Mucosa of rectum (tissue), 2 donors: ENCODE data around the gene DCDC2B.

Source experiments
- H3K27ac ChIP-seq, 2 donors: one replicate each; pipeline ENCODE4 v1.7.0; 2013; ENCODE audit warnings: inconsistent platforms in 2 of 2, low read depth in 2 of 2, low read length in 2 of 2
- H3K27me3 ChIP-seq, 2 donors: one replicate each; pipeline ENCODE4 v1.7.0; 2013; ENCODE audit warnings: low read length in 2 of 2; ENCODE audit not compliant: control insufficient read depth in 2 of 2, insufficient read depth in 2 of 2
- H3K36me3 ChIP-seq, 2 donors: one replicate each; pipeline ENCODE4 v1.7.0; 2013; ENCODE audit warnings: low read length in 2 of 2; ENCODE audit not compliant: control insufficient read depth in 2 of 2, insufficient read depth in 2 of 2
- H3K4me1 ChIP-seq, 2 donors: one replicate each; pipeline ENCODE4 v1.7.0; 2013; ENCODE audit warnings: low read length in 2 of 2, mild to moderate bottlenecking in 1 of 2; ENCODE audit not compliant: control insufficient read depth in 2 of 2, insufficient read depth in 2 of 2
- H3K4me3 ChIP-seq, 2 donors: one replicate each; pipeline ENCODE4 v1.7.0; 2013; ENCODE audit warnings: low read length in 2 of 2
- H3K9ac ChIP-seq, 2 donors: one replicate each; pipeline ENCODE4 v1.7.0; 2013; ENCODE audit warnings: low read length in 2 of 2, low read depth in 1 of 2, mild to moderate bottlenecking in 1 of 2
- H3K9me3 ChIP-seq, 2 donors: one replicate each; pipeline ENCODE4 v1.7.0; 2013; ENCODE audit warnings: low read length in 2 of 2; ENCODE audit not compliant: control insufficient read depth in 2 of 2
- donor health status: healthy.
- donor health status: Normal muscosa, but diverticular disease.

The DCDC2B gene

DNA sequence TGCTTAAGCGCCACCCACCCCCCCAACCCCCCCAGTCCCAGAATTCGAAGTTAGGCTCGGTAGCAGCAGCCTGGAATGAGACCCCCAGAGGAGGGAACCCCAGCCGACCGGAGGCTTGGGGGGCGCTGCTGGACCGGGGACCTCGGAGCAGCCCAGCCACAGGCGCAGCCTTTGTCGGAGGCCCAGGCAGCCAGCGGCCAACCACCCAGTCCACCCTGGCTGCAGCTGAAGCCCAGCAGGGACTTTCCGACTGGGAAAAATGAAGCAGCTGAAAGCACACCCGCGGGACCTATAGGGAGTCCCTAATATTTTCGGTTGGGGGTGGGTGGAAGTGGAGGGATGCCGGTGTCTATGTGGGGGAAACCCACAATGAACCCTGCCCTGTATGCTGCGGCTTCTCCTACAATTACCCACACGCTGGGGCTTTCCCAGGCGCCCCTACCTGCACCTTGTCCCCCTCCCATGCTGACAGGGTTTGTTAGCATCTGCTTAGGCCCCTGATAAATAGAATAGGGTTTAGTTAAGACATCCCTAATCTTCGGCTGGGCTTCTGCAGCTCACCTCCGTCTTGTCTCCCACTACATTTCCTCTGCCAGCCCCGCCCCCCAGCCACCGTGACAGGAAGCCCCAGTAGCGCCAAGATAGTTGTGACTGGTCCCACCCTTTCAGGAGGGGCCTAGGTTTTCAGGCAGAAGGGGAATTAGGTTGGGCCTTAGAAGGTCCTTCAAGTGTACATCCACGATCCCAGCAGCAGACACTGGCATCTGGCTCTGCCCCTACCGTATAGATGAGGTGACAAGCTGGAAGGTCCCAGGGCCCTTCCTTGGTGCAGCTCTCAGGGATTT lies 7.7 kb upstream of the DCDC2B start:
- Histone ChIP-seq H3K4me3 (peak overlapping the region; percentile 73 to 83), H3K9me3 (no peaks in the 10 kb centered on the region), H3K27ac (peak overlapping the region; percentile 70 to 79), H3K9ac (peak overlapping the region; percentile 41 to 44), H3K27me3 (no peaks in the 10 kb centered on the region), H3K36me3 (peaks cover 0 to 16% of the 10 kb centered on the region in 2 donors), H3K4me1 (peaks cover 21 to 24% of the 10 kb centered on the region in 2 donors)

DNA sequence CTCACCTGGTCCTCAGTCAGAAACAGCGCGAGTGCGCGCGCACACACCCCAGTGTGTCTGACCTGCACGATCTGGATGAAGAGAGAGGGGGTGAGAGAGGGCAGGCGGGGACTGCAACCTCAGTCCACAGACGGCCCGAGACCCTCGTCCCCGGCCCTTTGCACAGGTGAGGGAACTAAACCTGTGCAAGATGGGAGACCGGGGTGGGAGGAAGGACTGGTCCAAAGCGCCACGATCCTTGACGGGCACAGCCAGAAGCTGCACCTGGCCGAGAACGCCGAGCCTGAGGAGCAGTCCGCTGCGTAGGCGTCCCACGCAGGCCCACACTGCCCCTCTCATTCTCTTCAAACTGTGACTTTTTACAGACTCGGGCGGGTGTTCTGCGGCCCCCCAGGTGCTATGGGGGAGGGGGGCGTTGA lies 3.9 kb upstream of the DCDC2B start:
- Histone ChIP-seq H3K27me3 (no peaks in the 10 kb centered on the region), H3K4me1 (peaks cover 33 to 37% of the 10 kb centered on the region in 2 donors), H3K9ac (peak overlapping the region; percentile 41 to 86)

DNA sequence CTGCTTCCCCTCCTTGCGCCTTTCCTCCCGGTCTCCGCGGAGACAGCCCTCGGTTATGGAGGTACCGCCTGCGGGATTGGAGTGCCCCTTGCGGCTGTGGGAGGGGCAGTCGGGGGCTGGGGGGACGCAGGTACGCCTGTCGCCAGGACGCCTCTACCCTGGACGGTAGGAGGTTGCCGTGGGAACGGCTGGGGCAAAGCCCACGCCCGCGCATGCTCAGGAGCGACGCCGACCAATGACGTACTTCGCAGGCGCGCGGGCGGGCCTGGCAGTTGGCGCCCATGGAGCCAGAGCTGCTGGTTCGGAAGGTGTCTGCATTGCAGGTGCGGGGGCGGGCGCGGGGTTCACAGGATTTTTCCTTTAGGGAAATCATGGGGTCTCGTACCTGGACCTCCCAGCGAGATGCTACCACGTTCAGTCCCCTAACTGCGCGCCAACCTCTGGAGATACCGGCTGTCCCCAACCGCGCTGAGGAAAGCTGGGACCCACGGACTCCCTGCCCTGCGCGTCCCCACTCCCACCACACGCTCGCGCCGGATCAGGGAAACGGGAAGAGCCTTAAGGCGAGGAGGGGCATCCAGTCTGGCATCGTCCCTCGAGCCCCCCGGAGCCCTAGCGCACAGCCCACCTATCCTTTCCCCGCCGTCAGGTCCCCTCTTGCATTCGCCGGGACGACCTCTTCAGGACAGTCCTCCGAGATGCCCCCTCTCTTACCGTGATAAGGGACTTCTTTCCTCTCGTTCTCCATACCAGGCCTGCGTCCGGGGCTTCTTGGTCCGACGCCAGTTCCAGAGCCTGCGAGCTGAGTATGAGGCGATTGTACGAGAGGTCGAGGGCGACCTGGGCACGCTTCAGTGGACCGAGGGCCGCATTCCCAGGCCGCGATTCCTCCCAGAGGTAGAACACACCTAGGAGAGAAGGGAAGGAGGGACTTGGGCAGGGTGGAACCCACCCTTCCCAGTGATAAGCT lies 3.2 kb upstream of the DCDC2B start, which contains the start of gene IQCC:
TSS of gene IQCC (plus strand) at position 271 of the 970 bp plus-strand sequence. CDS start at position 282, 11 bp downstream.
- H3K9ac ChIP-seq: peak within 1 kb of the TSS; percentile 86 to 94
- H3K27me3 ChIP-seq: no peaks in the 10 kb centered on the region
- H3K27ac ChIP-seq: peak within 1 kb of the TSS in 1 of 2 donors; percentile 9
- H3K4me1 ChIP-seq: peaks cover 31 to 34% of the 10 kb centered on the region in 2 donors
- no peaks in the 10 kb centered on the region for H3K36me3 ChIP-seq
- H3K9me3 ChIP-seq: no peaks in the 10 kb centered on the region
- peak within 1 kb of the TSS; percentile 78 to 84 for H3K4me3 ChIP-seq

More for the DNA sequence above, 3.9 kb upstream of the DCDC2B start:
- peak overlapping the region in 1 of 2 donors; percentile 9 for H3K27ac ChIP-seq
- peak overlapping the region; percentile 78 to 84 for H3K4me3 ChIP-seq
- no peaks in the 10 kb centered on the region for H3K36me3 ChIP-seq
- no peaks in the 10 kb centered on the region for H3K9me3 ChIP-seq

DNA sequence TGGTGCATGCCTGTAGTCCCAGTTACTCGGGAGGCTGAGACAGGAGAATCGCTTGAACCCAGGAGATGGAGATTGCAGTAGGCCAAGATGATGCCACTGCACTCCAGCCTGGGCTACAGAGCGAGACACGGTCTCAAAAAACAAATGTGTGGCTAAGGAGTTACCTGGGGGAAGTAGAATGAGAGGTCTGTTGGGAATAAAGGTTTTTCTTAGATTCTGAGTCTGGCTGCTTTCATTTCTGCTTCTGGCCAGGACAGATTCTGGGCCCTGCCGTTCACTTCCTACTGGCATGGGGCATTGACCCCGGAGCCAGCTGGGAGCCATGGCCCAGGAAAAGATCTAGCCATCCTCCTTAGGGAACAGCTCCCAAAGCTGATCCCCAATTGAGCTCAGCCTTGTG lies 420 bp upstream of the DCDC2B start:
- peak overlapping the region; percentile 24 to 34 for H3K9ac ChIP-seq
- peaks cover 23 to 26% of the 10 kb centered on the region in 2 donors for H3K4me1 ChIP-seq
- no peaks in the 10 kb centered on the region for H3K9me3 ChIP-seq
- H3K27ac ChIP-seq: peak overlapping the region; percentile 62 to 85
- peaks cover 0 to 3% of the 10 kb centered on the region in 2 donors for H3K36me3 ChIP-seq
- H3K4me3 ChIP-seq: no peak overlapping the region
- H3K27me3 ChIP-seq: no peaks in the 10 kb centered on the region

DNA sequence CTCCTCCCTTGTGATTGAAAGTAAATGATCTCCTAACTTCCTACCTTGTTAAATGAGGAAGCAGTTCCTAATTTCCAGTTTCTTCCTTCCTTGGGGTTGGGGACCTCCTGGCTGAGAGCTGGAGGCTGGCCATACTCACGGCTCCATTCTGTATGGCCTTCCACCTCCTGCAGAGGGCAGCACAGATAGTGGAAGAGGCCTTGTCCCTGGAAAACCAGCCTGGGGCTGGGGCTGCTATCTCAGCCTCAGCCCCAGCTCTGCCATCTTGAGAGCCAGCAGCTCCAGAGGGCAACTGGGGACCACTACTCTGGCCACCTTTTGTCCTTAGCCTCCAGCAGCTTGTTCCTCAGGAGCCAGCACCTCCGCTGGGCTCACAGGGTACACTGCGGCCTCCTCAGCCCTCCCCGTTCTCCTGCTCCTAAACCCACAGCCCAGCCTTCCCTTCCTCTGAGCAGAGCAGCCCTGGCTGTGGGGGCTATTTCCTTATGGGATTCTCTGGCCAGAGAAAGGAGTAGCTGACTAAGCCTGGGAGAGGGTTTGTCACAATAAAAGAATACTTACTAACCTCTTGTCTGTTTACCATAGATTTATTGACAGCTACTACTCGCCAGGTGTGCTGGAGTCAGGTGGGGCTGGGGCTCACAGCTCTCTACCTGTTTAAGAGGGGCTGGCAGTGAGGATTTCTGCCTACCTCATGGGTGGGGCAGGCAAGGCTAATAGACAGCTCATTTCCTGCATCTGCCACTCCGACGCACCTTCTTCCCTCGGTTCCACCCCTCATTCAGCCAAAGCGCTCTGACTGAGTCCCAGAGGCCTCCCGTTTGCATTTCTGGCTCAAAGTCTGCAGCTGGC lies 7.0 kb downstream of the DCDC2B start:
- Histone ChIP-seq H3K4me1 (peaks cover 22 to 35% of the 10 kb centered on the region in 2 donors), H3K4me3 (peak overlapping the region; percentile 13 to 14), H3K27ac (peak overlapping the region; percentile 93 to 95), H3K27me3 (no peaks in the 10 kb centered on the region), H3K9me3 (no peaks in the 10 kb centered on the region), H3K36me3 (peaks cover 21 to 22% of the 10 kb centered on the region in 2 donors), H3K9ac (peak overlapping the region; percentile 49 to 72)

DNA sequence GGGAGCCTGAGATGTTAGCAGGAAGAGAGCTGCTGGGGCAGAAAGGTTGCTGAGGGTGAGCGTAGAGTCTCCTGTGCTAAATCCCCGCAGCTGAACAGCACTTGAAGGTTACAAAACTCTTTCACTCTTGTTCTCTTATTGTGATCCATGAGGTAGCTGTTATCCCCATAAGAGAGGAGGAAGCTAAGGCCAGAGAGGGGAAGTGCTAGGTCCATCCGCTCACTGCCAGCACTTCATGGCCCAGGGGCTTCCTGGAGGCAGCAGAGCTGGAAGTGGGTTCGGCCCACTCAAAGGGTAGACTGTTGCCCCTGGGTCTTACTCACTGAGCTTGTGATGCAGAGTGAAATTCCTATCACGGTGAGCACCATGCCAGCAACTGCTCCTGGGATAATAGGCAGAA lies 7.7 kb downstream of the DCDC2B start:
- H3K4me3 ChIP-seq: peak overlapping the region in 1 of 2 donors; percentile 2
- no peaks in the 10 kb centered on the region for H3K9me3 ChIP-seq
- peaks cover 21 to 22% of the 10 kb centered on the region in 2 donors for H3K36me3 ChIP-seq
- peak overlapping the region; percentile 93 to 95 for H3K27ac ChIP-seq
- peaks cover 27 to 42% of the 10 kb centered on the region in 2 donors for H3K4me1 ChIP-seq
- H3K9ac ChIP-seq: peak overlapping the region in 1 of 2 donors; percentile 72
- no peaks in the 10 kb centered on the region for H3K27me3 ChIP-seq

DNA sequence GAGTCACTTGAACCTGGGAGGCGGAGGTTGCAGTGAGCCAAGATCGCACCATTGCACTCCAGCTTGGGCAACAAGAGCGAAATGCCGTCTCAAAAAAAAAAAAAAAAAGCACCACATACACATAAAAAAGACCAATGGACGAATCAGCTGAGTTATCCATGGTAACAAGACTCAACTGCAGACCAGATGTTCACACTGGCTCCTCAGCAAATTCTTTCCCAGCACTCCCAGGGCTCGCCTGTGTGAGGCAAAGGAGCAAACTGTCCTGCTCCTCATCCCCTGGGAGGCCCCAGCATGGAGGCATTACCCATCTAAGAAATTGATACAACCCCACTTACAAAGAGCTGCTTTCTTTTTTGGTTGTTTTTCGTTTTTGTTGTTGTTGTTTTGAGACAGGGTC lies 10.1 kb downstream of the DCDC2B start:
- H3K4me3 ChIP-seq: no peak overlapping the region
- H3K9ac ChIP-seq: no peak overlapping the region
- no peak overlapping the region for H3K27ac ChIP-seq
- H3K9me3 ChIP-seq: no peaks in the 10 kb centered on the region
- no peaks in the 10 kb centered on the region for H3K27me3 ChIP-seq
- peaks cover 21 to 26% of the 10 kb centered on the region in 2 donors for H3K36me3 ChIP-seq
- peaks cover 40 to 50% of the 10 kb centered on the region in 2 donors for H3K4me1 ChIP-seq

DNA sequence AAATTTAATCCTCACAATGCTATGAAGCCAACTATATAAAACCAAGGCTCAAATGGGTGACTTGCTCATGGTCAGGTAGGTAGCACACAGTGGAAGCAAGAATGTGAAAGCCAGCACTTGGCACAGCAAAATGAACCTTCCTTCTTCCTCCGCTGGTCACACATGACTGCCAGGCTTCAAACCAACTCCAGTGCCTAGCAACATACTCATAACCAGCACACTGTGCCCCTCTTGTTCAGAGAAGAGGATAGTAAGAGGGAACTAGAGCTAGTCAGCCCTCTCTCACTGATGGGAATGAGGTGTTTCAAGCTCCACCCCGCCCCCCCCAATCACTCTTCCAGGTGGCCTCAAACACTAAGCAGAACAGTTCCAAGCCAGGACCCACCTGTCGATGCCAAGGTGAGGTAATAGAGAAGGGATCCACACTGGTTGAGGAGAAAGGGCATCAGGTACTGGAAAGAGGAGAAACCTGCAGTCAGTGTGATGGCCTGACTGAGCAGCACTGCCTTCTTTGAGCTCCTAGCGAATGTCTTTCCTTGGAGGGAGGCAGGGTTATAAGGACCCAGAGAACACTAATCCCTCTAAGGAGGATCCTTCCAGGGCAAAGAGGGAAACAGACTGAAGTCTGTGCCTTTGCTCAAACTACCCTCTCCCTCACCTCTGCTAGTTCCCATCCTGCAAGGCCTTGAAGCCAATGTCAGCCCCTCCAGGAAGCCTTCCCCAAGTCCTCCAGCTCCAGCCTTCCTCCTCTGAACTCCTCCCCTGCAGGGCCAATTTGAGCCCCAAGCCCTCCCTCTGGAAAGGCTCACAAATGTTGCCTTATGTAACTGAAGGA lies 12.1 kb downstream of the DCDC2B start:
- Histone ChIP-seq H3K9ac (peak overlapping the region; percentile 74 to 98), H3K27ac (peak overlapping the region in 1 of 2 donors; percentile 85), H3K36me3 (peaks cover 23 to 28% of the 10 kb centered on the region in 2 donors), H3K4me3 (peak overlapping the region; percentile 95 to 96), H3K27me3 (no peaks in the 10 kb centered on the region), H3K9me3 (no peaks in the 10 kb centered on the region), H3K4me1 (peaks cover 29 to 36% of the 10 kb centered on the region in 2 donors)
